Epithelial cell of esophagus (primary cell): Measurements from ENCODE around the gene KCNMA1.
"Not testable (repeated sequence)": the region's sequence is repeated elsewhere in the genome, so short reads cannot be mapped to it uniquely, and the experiment has no call there.

ENCODE experiments used
- DNase-seq: peaks from one replicate; pipeline ENCODE4 v3.0.0; 2010; ENCODE audit warnings: low read depth
- H3K4me3 ChIP-seq: 2 replicates; pipeline ENCODE4 v1.5.1; 2011; ENCODE audit warnings: mild to moderate bottlenecking, low read length, control low read depth
- TF ChIP-seq, protein P1 (sequence below): IDR thresholded peaks from 2 replicates; pipeline ENCODE4 v1.5.1; 2011; ENCODE audit warnings: low read depth, mild to moderate bottlenecking, low read length, control low read depth, inconsistent platforms; ENCODE audit not compliant: insufficient read depth; ENCODE audit errors: missing control alignments

KCNMA1 gene

DNA sequence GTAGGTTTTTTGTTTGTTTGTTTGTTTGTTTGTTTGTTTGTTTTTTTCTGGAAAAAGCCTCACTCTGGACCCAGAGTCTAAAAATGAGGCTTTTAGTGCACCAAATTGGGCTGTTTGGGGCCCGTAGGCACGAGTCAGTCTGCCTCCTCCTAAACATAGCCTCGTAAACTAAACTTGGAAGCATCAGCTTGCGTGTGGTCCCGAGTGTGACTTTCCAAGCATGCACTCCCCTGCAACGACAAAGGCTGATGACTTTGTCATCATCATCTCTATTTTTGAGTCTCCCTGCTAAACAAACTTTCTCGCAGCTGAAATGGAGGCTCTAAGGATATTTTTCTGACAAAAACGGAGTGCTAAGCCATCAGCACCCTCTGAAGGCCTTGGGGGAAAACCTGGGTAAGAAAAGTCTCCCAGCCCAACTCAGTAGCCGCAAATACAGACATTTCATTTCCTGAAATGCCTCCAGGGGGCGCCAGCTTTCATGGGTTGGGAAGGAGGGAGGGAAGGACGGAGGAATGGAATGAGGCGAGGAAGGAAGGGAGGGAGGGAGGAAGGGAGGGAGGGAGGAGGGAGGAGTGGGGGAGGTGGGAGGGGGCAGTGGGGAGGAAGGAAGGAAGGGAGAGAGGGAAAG, 245.9 kb downstream of the KCNMA1 start:
- DNase-seq: peak; percentile 83
- TF ChIP-seq, protein P1, sequence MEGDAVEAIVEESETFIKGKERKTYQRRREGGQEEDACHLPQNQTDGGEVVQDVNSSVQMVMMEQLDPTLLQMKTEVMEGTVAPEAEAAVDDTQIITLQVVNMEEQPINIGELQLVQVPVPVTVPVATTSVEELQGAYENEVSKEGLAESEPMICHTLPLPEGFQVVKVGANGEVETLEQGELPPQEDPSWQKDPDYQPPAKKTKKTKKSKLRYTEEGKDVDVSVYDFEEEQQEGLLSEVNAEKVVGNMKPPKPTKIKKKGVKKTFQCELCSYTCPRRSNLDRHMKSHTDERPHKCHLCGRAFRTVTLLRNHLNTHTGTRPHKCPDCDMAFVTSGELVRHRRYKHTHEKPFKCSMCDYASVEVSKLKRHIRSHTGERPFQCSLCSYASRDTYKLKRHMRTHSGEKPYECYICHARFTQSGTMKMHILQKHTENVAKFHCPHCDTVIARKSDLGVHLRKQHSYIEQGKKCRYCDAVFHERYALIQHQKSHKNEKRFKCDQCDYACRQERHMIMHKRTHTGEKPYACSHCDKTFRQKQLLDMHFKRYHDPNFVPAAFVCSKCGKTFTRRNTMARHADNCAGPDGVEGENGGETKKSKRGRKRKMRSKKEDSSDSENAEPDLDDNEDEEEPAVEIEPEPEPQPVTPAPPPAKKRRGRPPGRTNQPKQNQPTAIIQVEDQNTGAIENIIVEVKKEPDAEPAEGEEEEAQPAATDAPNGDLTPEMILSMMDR: peak; percentile 75

DNA sequence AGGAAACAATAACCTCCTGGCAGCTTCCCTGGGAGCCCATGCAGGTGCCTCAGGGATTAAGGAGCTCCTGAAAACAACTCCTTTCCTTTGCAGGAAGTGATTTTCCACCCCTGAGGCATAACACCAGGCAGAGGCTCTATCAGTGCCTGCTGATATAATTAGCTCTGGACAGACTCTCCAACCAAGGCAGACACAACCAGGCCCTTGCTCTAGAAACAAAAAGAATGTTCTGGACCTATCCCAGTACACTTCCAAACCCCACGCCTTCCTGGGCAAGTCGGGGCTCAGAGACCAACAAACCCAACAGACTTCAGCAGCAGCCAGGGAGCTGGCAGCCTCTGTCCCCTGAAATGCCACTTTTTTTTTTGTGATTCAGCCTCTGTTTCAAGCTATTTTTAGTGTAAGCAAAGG, 247.1 kb downstream of the KCNMA1 start:
- DNase-seq: peak; percentile 40
- TF ChIP-seq, protein P1: no peak
- no peak overlapping the region for H3K4me3 ChIP-seq

More for the DNA sequence above, 245.9 kb downstream of the KCNMA1 start:
- no peak overlapping the region for H3K4me3 ChIP-seq

- TF ChIP-seq, protein P1: no peak
- no peak for DNase-seq
- no peak overlapping the region for H3K4me3 ChIP-seq
These were observed 249.0 kb downstream of the KCNMA1 start for GRCh38 chr10:77388571-77389100.

- DNase-seq, H3K4me3 ChIP-seq: not testable (repeated sequence)
These were observed 249.9 kb downstream of the KCNMA1 start for GRCh38 chr10:77387701-77388100.

- no peak for DNase-seq
- H3K4me3 ChIP-seq: no peak overlapping the region
- TF ChIP-seq, protein P1: no peak
These were observed 250.4 kb downstream of the KCNMA1 start for GRCh38 chr10:77387247-77387646.

- TF ChIP-seq, protein P1: no peak
- H3K4me3 ChIP-seq: no peak overlapping the region
- DNase-seq: peak; percentile 11
These were observed 250.8 kb downstream of the KCNMA1 start for GRCh38 chr10:77386838-77387237.

DNA sequence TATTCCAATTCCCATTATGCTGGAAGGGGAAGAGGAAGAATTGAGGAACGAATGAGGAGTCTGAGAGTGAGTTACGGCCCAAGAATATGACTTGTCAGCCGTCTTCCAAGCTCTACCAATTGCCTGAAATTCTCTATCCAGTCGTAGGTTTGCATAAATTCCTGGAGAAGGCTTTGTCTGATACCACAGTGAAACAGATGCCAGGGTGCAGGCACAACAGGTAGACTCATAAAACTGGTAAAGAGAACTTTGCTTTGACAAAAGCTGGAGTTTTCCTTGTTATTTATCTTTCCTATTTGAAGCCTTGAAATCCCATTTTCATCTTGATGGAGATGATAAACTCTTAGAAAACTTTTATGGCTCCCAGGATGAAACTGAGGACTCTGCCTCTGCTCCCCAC, 251.2 kb downstream of the KCNMA1 start:
- H3K4me3 ChIP-seq: no peak overlapping the region
- DNase-seq: no peak
- TF ChIP-seq, protein P1: no peak
